ENCODE data around the gene OR10J5. TPM values are rescaled to one million over a fixed set of nuclear protein-coding genes. Genes with fewer than 3 reads are reported as not detected.

The OR10J5 gene, protein sequence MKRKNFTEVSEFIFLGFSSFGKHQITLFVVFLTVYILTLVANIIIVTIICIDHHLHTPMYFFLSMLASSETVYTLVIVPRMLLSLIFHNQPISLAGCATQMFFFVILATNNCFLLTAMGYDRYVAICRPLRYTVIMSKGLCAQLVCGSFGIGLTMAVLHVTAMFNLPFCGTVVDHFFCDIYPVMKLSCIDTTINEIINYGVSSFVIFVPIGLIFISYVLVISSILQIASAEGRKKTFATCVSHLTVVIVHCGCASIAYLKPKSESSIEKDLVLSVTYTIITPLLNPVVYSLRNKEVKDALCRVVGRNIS
- not detected for total RNA-seq
- long read RNA-seq, partial matches to known transcripts, result 0 of 2 reads
- long read RNA-seq, other reads (novel, unspliced or antisense), result 2 of 2 reads

DNA sequence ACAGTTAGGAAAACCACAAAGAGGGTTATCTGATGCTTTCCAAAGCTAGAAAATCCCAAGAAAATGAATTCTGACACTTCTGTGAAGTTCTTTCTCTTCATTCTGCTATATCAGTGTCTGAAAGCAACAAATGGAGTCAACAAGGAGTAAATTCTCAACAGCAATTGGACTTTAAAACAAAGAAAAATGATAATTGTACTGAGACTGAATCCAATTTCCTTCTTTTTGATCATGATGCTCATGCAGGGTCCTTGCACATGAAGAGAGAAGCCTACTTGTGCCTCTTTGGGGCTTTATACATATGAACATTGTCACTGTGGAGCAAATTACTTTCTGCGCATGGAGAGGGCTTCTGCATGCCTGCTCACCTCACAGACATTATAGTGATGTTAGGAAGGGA lies at the start of gene OR10J5:
Gene OR10J5, minus strand, starts transcription at position 101 of the 400 bp plus-strand sequence. Its CDS starts 0 bp downstream, at position 101.
- TF ChIP-seq, protein P1, sequence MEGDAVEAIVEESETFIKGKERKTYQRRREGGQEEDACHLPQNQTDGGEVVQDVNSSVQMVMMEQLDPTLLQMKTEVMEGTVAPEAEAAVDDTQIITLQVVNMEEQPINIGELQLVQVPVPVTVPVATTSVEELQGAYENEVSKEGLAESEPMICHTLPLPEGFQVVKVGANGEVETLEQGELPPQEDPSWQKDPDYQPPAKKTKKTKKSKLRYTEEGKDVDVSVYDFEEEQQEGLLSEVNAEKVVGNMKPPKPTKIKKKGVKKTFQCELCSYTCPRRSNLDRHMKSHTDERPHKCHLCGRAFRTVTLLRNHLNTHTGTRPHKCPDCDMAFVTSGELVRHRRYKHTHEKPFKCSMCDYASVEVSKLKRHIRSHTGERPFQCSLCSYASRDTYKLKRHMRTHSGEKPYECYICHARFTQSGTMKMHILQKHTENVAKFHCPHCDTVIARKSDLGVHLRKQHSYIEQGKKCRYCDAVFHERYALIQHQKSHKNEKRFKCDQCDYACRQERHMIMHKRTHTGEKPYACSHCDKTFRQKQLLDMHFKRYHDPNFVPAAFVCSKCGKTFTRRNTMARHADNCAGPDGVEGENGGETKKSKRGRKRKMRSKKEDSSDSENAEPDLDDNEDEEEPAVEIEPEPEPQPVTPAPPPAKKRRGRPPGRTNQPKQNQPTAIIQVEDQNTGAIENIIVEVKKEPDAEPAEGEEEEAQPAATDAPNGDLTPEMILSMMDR (IDR thresholded peaks at IDR 0.05), result no peak
- DNase-seq, result no peak
- ATAC-seq, result no peak
- Histone ChIP-seq H3K27ac (no peak within 1 kb of the TSS), H3K9me3 (no peaks in the 10 kb centered on the region), H3K4me1 (no peaks in the 10 kb centered on the region), H3K27me3 (ENCODE audit: low read depth) (no peaks in the 10 kb centered on the region), H3K36me3 (no peaks in the 10 kb centered on the region), H3K4me3 (no peak within 1 kb of the TSS)
- intact Hi-C loops (cut with DNase I), result no loop called here

DNA sequence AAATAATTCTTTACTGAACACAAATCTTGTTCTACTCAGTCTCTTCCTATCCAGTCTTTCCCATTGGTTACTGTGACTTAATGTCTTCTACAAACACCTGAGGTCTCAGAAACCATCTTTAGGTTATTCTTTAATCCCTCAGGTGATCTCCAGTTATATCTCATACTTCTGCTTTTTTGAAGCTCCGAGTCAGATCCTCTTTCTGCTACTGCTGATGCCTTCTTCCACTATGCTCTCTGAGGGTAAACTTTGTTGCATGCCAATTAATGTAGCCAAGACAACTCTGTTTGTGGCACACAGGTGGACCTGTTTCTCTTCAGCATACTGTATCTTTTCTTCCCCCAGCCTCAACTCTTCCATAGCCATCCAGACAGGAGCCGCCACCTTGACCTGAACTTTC lies 48.7 kb upstream of the OR10J5 start:
- TF ChIP-seq, protein P1 (IDR thresholded peaks at IDR 0.05), result no peak
- no peaks in the 10 kb centered on the region for H3K4me1 ChIP-seq
- ATAC-seq (no peak), DNase-seq (no peak)
- H3K27me3 ChIP-seq (ENCODE audit: low read depth), result no peaks in the 10 kb centered on the region
- no peaks in the 10 kb centered on the region for H3K36me3 ChIP-seq
- H3K4me3 ChIP-seq, result no peak overlapping the region
- no peak overlapping the region for H3K27ac ChIP-seq
- intact Hi-C loops (cut with DNase I), result no loop called here
- no peaks in the 10 kb centered on the region for H3K9me3 ChIP-seq

DNA sequence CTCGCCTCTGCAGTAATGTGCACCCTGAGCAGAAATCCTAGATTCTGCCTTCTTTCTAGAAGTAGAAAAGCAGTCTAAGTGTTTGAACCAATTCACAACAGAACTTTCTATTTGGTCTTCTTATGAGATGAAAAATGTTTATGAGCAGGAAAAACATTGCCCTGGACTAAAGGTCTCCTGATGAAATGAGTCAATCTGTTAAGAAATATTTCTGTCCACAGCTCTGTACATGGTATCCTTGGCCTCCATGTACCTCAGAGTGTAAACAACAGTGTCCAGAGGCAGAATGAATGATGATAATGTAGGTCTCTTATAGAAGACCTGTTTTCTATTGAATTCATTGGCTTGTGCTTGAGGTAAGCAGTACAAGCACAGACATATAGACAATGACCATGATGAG lies 45.6 kb upstream of the OR10J5 start:
- H3K27ac ChIP-seq, result no peak overlapping the region
- no peaks in the 10 kb centered on the region for H3K9me3 ChIP-seq
- no peak for ATAC-seq
- TF ChIP-seq, protein P1 (IDR thresholded peaks at IDR 0.05), result no peak
- H3K27me3 ChIP-seq (ENCODE audit: low read depth), result no peaks in the 10 kb centered on the region
- no peak for DNase-seq
- H3K36me3 ChIP-seq, result no peaks in the 10 kb centered on the region
- no peaks in the 10 kb centered on the region for H3K4me1 ChIP-seq
- H3K4me3 ChIP-seq, result no peak overlapping the region
- intact Hi-C loops (cut with DNase I), result no loop called here

- no peak for ATAC-seq
- no peak for DNase-seq
- Histone ChIP-seq H3K27me3 (ENCODE audit: low read depth) (no peaks in the 10 kb centered on the region), H3K27ac (no peak overlapping the region), H3K4me3 (no peak overlapping the region), H3K4me1 (no peaks in the 10 kb centered on the region), H3K36me3 (no peaks in the 10 kb centered on the region), H3K9me3 (no peaks in the 10 kb centered on the region)
- intact Hi-C loops (cut with DNase I), result no loop called here
- TF ChIP-seq, protein P1 (IDR thresholded peaks at IDR 0.05), result no peak
Observed at GRCh38 chr1:159580340-159580739, 44.5 kb upstream of the OR10J5 start.

- ATAC-seq, result no peak
- H3K27ac ChIP-seq, result no peak overlapping the region
- TF ChIP-seq, protein P1 (IDR thresholded peaks at IDR 0.05), result no peak
- no peaks in the 10 kb centered on the region for H3K9me3 ChIP-seq
- no peaks in the 10 kb centered on the region for H3K36me3 ChIP-seq
- no peak for DNase-seq
- no peak overlapping the region for H3K4me3 ChIP-seq
- no peaks in the 10 kb centered on the region for H3K27me3 ChIP-seq (ENCODE audit: low read depth)
- H3K4me1 ChIP-seq, result no peaks in the 10 kb centered on the region
- intact Hi-C loops (cut with DNase I), result no loop called here
Observed at GRCh38 chr1:159577446-159577845, 41.6 kb upstream of the OR10J5 start.

Measured in lower lobe of right lung (tissue), 2 donors.